ENCODE data around the gene SPC24.

DNA sequence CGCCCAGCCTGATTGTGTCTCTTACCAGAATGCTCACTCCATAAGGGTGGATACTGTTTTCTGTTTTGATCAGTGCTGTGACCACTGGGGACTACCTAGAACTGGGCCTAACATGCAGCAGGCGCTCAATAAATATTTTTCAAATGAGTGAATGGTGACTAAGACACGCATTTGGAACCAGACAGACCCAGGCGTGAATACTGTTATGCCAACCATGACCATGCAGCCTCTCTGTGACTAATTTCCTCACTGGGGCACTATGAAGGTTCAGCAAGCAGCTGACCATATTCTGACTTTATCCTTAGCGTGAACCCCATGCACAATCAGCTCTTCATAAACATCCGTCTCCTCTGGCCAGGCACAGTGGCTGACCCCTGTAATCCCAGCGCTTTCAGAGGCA, 13.0 kb upstream of the SPC24 start:
- TF ChIP-seq POLR2AphosphoS5 (IDR thresholded peaks at IDR 0.05; ENCODE audit: borderline replicate concordance, low read depth, low read length) (no peak), EZH2 (IDR thresholded peaks at IDR 0.05) (no peak), FOXP2 (optimal IDR thresholded peaks at IDR 0.05; ENCODE audit: control extremely low read depth, extremely low read length, insufficient read depth) (no peak)

Data from SK-N-MC (cell line).